ENCODE measurements around the gene VPS37C. TPM values are rescaled to one million over a fixed set of nuclear protein-coding genes. Genes with fewer than 3 reads are reported as not detected.

VPS37C gene
- total RNA-seq, 1 donor from 2014 or later = 30.2 TPM

GRCh38 chr11:61126256-61126655 lies 35.0 kb downstream of the VPS37C start:
- DNase-seq (no peak), ATAC-seq (no peak)
- no peaks in the 10 kb centered on the region for H3K9me3 ChIP-seq
- H3K27ac ChIP-seq = no peak overlapping the region
- no peaks in the 10 kb centered on the region for H3K36me3 ChIP-seq
- intact Hi-C loops (cut with DNase I) = no loop called here
- no peak overlapping the region for H3K4me3 ChIP-seq
- peaks cover 10% of the 10 kb centered on the region for H3K4me1 ChIP-seq
- no peaks in the 10 kb centered on the region for H3K27me3 ChIP-seq
- TF ChIP-seq CTCF (IDR thresholded peaks at IDR 0.05) = no peak

- Histone ChIP-seq H3K4me3 (no peak overlapping the region), H3K9me3 (no peaks in the 10 kb centered on the region), H3K36me3 (no peaks in the 10 kb centered on the region), H3K27me3 (no peaks in the 10 kb centered on the region), H3K27ac (no peak overlapping the region), H3K4me1 (peaks cover 8% of the 10 kb centered on the region)
- TF ChIP-seq CTCF (IDR thresholded peaks at IDR 0.05) = no peak
- no peak for DNase-seq
- ATAC-seq = no peak
- intact Hi-C loops (cut with DNase I) = no loop called here
Measured at GRCh38 chr11:61125310-61125684, 35.9 kb downstream of the VPS37C start.

GRCh38 chr11:61124574-61125309 lies 36.5 kb downstream of the VPS37C start:
- H3K4me1 ChIP-seq = peaks cover 3% of the 10 kb centered on the region
- no peaks in the 10 kb centered on the region for H3K36me3 ChIP-seq
- DNase-seq = no peak
- H3K9me3 ChIP-seq = no peaks in the 10 kb centered on the region
- H3K4me3 ChIP-seq = no peak overlapping the region
- ATAC-seq = no peak
- intact Hi-C loops (cut with DNase I) = no loop called here
- no peaks in the 10 kb centered on the region for H3K27me3 ChIP-seq
- no peak overlapping the region for H3K27ac ChIP-seq
- TF ChIP-seq CTCF (IDR thresholded peaks at IDR 0.05) = no peak

GRCh38 chr11:61123775-61124571 lies 37.3 kb downstream of the VPS37C start:
- H3K27me3 ChIP-seq = no peaks in the 10 kb centered on the region
- H3K4me1 ChIP-seq = no peaks in the 10 kb centered on the region
- no peak overlapping the region for H3K27ac ChIP-seq
- intact Hi-C loops (cut with DNase I) = no loop called here
- TF ChIP-seq CTCF (IDR thresholded peaks at IDR 0.05) = no peak
- H3K4me3 ChIP-seq = no peak overlapping the region
- ATAC-seq (peak; percentile 44), DNase-seq (no peak)
- no peaks in the 10 kb centered on the region for H3K9me3 ChIP-seq
- H3K36me3 ChIP-seq = no peaks in the 10 kb centered on the region

- no peak overlapping the region for H3K27ac ChIP-seq
- ATAC-seq = no peak
Measured at GRCh38 chr11:61122761-61123160, 38.5 kb downstream of the VPS37C start.

More at GRCh38 chr11:61122761-61123160, 38.5 kb downstream of the VPS37C start:
- H3K9me3 ChIP-seq = no peaks in the 10 kb centered on the region
- no peak overlapping the region for H3K4me3 ChIP-seq
- no peak for DNase-seq
- no peak for TF ChIP-seq CTCF (IDR thresholded peaks at IDR 0.05)
- no peaks in the 10 kb centered on the region for H3K4me1 ChIP-seq
- H3K27me3 ChIP-seq = no peaks in the 10 kb centered on the region
- intact Hi-C loops (cut with DNase I) = no loop called here
- no peaks in the 10 kb centered on the region for H3K36me3 ChIP-seq

All from upper lobe of right lung (tissue), 1 donor.